SH-SY5Y (cell line): ENCODE measurements around the gene GALNT12.

Source experiments
- GATA2 ChIP-seq: IDR thresholded peaks from 2 replicates; pipeline ENCODE4 v1.6.1; 2011; ENCODE audit warnings: mild to moderate bottlenecking, low read depth, low read length
- GATA3 ChIP-seq: IDR thresholded peaks from 2 replicates; pipeline ENCODE4 v1.6.1; 2011; ENCODE audit warnings: low read depth, mild to moderate bottlenecking, low read length, moderate library complexity

DNA sequence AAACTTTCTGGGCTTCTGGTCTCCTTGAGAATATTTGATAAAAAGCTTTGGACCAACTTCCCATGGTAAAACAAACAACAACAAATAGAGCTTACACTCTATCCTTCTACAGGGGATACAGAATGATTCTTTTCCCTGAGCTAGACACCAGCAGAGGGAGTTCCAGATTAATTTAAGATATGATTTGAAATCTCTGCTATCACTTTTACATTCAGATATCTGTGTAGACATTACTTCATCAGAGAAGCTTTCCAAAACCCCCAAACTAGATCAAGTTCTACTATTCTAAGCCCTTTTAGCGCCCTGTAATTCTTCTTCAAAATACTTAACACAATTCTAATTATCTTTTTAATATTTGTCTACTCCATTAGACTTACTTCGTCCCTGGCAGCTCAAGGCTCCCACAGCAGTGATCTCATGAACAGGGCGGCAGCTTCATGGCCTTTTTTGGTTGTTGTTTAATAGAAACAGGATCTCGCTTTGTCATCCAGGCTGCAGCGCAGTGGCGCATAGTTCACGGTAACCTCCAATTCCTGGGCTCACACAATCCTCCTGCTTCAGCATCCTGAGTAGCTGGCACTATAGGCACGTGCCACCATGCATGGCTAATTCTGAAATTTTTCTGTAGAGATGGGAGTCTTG is 955 bp upstream of the GALNT12 start:
- TF ChIP-seq GATA2 (no peak), GATA3 (no peak)
